WTC11 (cell line): ENCODE data around the gene SLIT3.

Experiments used
- ATF1 ChIP-seq: sonication (generic); formaldehyde crosslinking; IDR thresholded peaks from 2 replicates; pipeline ENCODE4 v1.8.1; 2023; ENCODE audit warnings: mild to moderate bottlenecking, moderate library complexity, missing genetic modification reagents
- CBFB ChIP-seq: sonication (generic); formaldehyde crosslinking; IDR thresholded peaks from 2 replicates; pipeline ENCODE4 v1.8.1; 2022; ENCODE audit warnings: mild to moderate bottlenecking, low read depth, missing genetic modification reagents
- MXD4 ChIP-seq: fragments of 250-450 bp; sonication (Bioruptor Pico); IDR thresholded peaks from 2 replicates; pipeline ENCODE4 v1.8.0; 2021; ENCODE audit warnings: mild to moderate bottlenecking, moderate library complexity, borderline replicate concordance
- NR2C2 ChIP-seq: sonication (generic); formaldehyde crosslinking; IDR thresholded peaks from 2 replicates; pipeline ENCODE4 v1.8.0; 2022; ENCODE audit warnings: mild to moderate bottlenecking, missing genetic modification reagents
- TF ChIP-seq, protein P1 (sequence below): sonication (generic); formaldehyde crosslinking; IDR thresholded peaks from 2 replicates; pipeline ENCODE4 v1.8.0; 2023; ENCODE audit warnings: missing genetic modification reagents, mild to moderate bottlenecking, borderline replicate concordance
- TF ChIP-seq, protein P2 (sequence below): sonication (generic); formaldehyde crosslinking; IDR thresholded peaks from 2 replicates; pipeline ENCODE4 v1.8.0; 2022; ENCODE audit warnings: mild to moderate bottlenecking, missing genetic modification reagents
- TF ChIP-seq, protein P3 (sequence below): sonication (generic); formaldehyde crosslinking; IDR thresholded peaks from 2 replicates; pipeline ENCODE4 v1.8.1; 2022; ENCODE audit warnings: missing genetic modification reagents, borderline replicate concordance
- TF ChIP-seq, protein P4 (sequence below): fragments of 200-600 bp; IDR thresholded peaks from 2 replicates; pipeline ENCODE4 v1.8.0; 2022; ENCODE audit warnings: antibody characterized with exemption
- TF ChIP-seq, protein P5 (sequence below): sonication (generic); formaldehyde crosslinking; IDR thresholded peaks from 2 replicates; pipeline ENCODE4 v1.8.1; 2023; ENCODE audit warnings: mild to moderate bottlenecking, missing genetic modification reagents, borderline replicate concordance
- TF ChIP-seq, protein P6 (sequence below): sonication (generic); formaldehyde crosslinking; IDR thresholded peaks from 2 replicates; pipeline ENCODE4 v1.8.0; 2022; ENCODE audit warnings: mild to moderate bottlenecking, missing genetic modification reagents
- TF ChIP-seq, protein P7 (sequence below): fragments of 250-450 bp; sonication (Bioruptor Pico); IDR thresholded peaks from 2 replicates; pipeline ENCODE4 v2.1.2; 2022; ENCODE audit warnings: mild to moderate bottlenecking, moderate library complexity
- TF ChIP-seq, protein P8 (sequence below): fragments of 250-450 bp; sonication (Bioruptor Pico); IDR thresholded peaks from 2 replicates; pipeline ENCODE4 v1.9.0; 2021; ENCODE audit warnings: mild to moderate bottlenecking

DNA sequence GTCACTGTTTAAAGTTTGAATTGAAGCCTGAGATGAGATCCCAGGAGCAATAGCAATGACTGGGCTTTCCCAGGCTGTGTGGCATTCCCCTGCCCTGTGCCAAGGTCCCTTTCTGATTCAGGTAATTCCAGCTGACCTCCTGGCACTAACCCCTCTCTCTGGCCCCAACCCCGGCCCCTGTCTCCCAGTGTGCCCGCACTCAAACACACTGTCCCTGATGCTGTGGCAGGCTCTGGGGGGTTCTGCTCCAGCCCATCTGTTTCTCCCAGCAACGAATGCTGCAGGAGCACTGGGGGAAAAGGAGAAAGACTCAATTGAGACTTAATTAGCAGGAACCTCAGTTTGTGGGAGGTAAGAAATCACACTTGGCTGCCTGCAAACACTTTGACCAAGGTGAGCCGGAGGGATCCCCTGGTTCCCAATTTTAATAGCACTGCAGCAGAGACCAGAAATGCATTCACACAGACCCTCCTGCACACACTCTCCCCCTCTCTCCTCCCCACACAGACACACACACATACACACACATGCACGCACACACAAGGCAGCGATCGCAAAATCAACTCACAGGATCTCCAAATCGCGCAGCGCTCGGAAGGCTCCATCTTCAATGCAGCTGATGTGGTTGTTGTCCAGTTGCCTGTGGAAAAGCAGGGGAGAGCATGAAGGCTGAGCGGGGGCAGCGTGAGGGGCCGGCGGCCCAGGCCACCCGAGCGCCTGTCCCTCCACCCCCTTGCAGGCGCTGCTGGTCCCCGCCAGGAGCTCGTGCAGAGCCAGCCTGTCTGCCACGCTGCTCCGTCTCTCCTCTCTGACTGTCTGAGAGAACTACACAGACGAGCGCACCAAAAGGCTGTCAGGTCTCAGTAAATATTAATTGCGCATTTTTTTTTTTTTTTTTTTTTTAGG lies 456.7 kb downstream of the SLIT3 start:
- TF ChIP-seq MXD4 (CRISPR knock-in tag): no peak
- TF ChIP-seq, protein P1, sequence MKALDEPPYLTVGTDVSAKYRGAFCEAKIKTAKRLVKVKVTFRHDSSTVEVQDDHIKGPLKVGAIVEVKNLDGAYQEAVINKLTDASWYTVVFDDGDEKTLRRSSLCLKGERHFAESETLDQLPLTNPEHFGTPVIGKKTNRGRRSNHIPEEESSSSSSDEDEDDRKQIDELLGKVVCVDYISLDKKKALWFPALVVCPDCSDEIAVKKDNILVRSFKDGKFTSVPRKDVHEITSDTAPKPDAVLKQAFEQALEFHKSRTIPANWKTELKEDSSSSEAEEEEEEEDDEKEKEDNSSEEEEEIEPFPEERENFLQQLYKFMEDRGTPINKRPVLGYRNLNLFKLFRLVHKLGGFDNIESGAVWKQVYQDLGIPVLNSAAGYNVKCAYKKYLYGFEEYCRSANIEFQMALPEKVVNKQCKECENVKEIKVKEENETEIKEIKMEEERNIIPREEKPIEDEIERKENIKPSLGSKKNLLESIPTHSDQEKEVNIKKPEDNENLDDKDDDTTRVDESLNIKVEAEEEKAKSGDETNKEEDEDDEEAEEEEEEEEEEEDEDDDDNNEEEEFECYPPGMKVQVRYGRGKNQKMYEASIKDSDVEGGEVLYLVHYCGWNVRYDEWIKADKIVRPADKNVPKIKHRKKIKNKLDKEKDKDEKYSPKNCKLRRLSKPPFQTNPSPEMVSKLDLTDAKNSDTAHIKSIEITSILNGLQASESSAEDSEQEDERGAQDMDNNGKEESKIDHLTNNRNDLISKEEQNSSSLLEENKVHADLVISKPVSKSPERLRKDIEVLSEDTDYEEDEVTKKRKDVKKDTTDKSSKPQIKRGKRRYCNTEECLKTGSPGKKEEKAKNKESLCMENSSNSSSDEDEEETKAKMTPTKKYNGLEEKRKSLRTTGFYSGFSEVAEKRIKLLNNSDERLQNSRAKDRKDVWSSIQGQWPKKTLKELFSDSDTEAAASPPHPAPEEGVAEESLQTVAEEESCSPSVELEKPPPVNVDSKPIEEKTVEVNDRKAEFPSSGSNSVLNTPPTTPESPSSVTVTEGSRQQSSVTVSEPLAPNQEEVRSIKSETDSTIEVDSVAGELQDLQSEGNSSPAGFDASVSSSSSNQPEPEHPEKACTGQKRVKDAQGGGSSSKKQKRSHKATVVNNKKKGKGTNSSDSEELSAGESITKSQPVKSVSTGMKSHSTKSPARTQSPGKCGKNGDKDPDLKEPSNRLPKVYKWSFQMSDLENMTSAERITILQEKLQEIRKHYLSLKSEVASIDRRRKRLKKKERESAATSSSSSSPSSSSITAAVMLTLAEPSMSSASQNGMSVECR (CRISPR knock-in tag): no peak
- TF ChIP-seq, protein P2, sequence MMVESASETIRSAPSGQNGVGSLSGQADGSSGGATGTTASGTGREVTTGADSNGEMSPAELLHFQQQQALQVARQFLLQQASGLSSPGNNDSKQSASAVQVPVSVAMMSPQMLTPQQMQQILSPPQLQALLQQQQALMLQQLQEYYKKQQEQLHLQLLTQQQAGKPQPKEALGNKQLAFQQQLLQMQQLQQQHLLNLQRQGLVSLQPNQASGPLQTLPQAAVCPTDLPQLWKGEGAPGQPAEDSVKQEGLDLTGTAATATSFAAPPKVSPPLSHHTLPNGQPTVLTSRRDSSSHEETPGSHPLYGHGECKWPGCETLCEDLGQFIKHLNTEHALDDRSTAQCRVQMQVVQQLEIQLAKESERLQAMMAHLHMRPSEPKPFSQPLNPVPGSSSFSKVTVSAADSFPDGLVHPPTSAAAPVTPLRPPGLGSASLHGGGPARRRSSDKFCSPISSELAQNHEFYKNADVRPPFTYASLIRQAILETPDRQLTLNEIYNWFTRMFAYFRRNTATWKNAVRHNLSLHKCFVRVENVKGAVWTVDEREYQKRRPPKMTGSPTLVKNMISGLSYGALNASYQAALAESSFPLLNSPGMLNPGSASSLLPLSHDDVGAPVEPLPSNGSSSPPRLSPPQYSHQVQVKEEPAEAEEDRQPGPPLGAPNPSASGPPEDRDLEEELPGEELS: no peak
- TF ChIP-seq, protein P3, sequence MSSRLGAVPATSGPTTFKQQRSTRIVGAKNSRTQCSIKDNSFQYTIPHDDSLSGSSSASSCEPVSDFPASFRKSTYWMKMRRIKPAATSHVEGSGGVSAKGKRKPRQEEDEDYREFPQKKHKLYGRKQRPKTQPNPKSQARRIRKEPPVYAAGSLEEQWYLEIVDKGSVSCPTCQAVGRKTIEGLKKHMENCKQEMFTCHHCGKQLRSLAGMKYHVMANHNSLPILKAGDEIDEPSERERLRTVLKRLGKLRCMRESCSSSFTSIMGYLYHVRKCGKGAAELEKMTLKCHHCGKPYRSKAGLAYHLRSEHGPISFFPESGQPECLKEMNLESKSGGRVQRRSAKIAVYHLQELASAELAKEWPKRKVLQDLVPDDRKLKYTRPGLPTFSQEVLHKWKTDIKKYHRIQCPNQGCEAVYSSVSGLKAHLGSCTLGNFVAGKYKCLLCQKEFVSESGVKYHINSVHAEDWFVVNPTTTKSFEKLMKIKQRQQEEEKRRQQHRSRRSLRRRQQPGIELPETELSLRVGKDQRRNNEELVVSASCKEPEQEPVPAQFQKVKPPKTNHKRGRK: no peak
- TF ChIP-seq, protein P4, sequence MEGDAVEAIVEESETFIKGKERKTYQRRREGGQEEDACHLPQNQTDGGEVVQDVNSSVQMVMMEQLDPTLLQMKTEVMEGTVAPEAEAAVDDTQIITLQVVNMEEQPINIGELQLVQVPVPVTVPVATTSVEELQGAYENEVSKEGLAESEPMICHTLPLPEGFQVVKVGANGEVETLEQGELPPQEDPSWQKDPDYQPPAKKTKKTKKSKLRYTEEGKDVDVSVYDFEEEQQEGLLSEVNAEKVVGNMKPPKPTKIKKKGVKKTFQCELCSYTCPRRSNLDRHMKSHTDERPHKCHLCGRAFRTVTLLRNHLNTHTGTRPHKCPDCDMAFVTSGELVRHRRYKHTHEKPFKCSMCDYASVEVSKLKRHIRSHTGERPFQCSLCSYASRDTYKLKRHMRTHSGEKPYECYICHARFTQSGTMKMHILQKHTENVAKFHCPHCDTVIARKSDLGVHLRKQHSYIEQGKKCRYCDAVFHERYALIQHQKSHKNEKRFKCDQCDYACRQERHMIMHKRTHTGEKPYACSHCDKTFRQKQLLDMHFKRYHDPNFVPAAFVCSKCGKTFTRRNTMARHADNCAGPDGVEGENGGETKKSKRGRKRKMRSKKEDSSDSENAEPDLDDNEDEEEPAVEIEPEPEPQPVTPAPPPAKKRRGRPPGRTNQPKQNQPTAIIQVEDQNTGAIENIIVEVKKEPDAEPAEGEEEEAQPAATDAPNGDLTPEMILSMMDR: no peak
- no peak for TF ChIP-seq ATF1 (CRISPR knock-in tag)
- TF ChIP-seq, protein P5, sequence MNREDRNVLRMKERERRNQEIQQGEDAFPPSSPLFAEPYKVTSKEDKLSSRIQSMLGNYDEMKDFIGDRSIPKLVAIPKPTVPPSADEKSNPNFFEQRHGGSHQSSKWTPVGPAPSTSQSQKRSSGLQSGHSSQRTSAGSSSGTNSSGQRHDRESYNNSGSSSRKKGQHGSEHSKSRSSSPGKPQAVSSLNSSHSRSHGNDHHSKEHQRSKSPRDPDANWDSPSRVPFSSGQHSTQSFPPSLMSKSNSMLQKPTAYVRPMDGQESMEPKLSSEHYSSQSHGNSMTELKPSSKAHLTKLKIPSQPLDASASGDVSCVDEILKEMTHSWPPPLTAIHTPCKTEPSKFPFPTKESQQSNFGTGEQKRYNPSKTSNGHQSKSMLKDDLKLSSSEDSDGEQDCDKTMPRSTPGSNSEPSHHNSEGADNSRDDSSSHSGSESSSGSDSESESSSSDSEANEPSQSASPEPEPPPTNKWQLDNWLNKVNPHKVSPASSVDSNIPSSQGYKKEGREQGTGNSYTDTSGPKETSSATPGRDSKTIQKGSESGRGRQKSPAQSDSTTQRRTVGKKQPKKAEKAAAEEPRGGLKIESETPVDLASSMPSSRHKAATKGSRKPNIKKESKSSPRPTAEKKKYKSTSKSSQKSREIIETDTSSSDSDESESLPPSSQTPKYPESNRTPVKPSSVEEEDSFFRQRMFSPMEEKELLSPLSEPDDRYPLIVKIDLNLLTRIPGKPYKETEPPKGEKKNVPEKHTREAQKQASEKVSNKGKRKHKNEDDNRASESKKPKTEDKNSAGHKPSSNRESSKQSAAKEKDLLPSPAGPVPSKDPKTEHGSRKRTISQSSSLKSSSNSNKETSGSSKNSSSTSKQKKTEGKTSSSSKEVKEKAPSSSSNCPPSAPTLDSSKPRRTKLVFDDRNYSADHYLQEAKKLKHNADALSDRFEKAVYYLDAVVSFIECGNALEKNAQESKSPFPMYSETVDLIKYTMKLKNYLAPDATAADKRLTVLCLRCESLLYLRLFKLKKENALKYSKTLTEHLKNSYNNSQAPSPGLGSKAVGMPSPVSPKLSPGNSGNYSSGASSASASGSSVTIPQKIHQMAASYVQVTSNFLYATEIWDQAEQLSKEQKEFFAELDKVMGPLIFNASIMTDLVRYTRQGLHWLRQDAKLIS (CRISPR knock-in tag): no peak
- TF ChIP-seq, protein P6, sequence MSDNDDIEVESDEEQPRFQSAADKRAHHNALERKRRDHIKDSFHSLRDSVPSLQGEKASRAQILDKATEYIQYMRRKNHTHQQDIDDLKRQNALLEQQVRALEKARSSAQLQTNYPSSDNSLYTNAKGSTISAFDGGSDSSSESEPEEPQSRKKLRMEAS (CRISPR knock-in tag): no peak
- TF ChIP-seq NR2C2 (CRISPR knock-in tag): no peak
- TF ChIP-seq, protein P7, sequence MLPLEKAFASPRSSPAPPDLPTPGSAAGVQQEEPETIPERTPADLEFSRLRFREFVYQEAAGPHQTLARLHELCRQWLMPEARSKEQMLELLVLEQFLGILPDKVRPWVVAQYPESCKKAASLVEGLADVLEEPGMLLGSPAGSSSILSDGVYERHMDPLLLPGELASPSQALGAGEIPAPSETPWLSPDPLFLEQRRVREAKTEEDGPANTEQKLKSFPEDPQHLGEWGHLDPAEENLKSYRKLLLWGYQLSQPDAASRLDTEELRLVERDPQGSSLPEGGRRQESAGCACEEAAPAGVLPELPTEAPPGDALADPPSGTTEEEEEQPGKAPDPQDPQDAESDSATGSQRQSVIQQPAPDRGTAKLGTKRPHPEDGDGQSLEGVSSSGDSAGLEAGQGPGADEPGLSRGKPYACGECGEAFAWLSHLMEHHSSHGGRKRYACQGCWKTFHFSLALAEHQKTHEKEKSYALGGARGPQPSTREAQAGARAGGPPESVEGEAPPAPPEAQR (CRISPR knock-in tag): no peak
- TF ChIP-seq CBFB (CRISPR knock-in tag): no peak
- TF ChIP-seq, protein P8, sequence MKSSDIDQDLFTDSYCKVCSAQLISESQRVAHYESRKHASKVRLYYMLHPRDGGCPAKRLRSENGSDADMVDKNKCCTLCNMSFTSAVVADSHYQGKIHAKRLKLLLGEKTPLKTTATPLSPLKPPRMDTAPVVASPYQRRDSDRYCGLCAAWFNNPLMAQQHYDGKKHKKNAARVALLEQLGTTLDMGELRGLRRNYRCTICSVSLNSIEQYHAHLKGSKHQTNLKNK (CRISPR knock-in tag): no peak
